GM12878 (cell line): ENCODE data around the gene ZNF101. TPM values are rescaled to one million over a fixed set of nuclear protein-coding genes. Genes with fewer than 3 reads are reported as not detected.

Experiments used
- ATAC-seq: fragments of 200-7000 bp; cut with Tn5 transposase; 3 replicates; pipeline ENCODE4 v1.9.1; 2020; ENCODE audit warnings: mild to moderate bottlenecking, moderate library complexity
- BruUV-seq: library from RNA; stranded (reverse); fragments of 400-500 nt; replicated peaks from 2 replicates; lab custom pipeline; 2021; lab: Mats Ljungman, UMichigan
- CTCF ChIA-PET: fragments of 300-600 bp; sonication (Branson Sonifier 250); formaldehyde crosslinking; extraction: SDS; loops from one replicate; lab custom pipeline; 2021; ENCODE audit warnings: inconsistent platforms; lab: Yijun Ruan, JAX
- POLR2A ChIA-PET: fragments of 350-600 bp; formaldehyde crosslinking; extraction: SDS; loops from one replicate; lab custom pipeline; 2021; ENCODE audit warnings: inconsistent platforms; lab: Charles Lee
- RAD21 ChIA-PET: fragments of 300-600 bp; sonication (Branson Sonifier 250); formaldehyde crosslinking; loops from one replicate; lab custom pipeline; 2023; ENCODE audit warnings: antibody characterized with exemption; ENCODE audit not compliant: unreplicated experiment; lab: Charles Lee
- SMC1A ChIA-PET: fragments of 300-600 bp; sonication (Branson Sonifier 250); formaldehyde crosslinking; loops from one replicate; lab custom pipeline; 2023; ENCODE audit not compliant: unreplicated experiment, uncharacterized antibody; lab: Charles Lee
- DNase-seq: peaks from one replicate; pipeline ENCODE4 v3.0.0-alpha.2; 2011; ENCODE audit warnings: low read depth, low spot score
- FAIRE-seq: peaks from 3 replicates; lab custom pipeline; 2011; peaks lifted over from hg19 to GRCh38; lab: Jason Lieb, UNC
- H2AFZ ChIP-seq: 2 replicates; pipeline ENCODE4 v1.6.0; 2011; ENCODE audit warnings: low read depth, low read length, control low read depth; ENCODE audit not compliant: control insufficient read depth
- H3K27ac ChIP-seq: 2 replicates; pipeline ENCODE4 v1.5.1; 2011; ENCODE audit warnings: control low read depth; ENCODE audit not compliant: control insufficient read depth, insufficient read depth
- H3K27me3 ChIP-seq, 2 experiments: replicated peaks in 1 of 2; 2 replicates each; pipeline versions ENCODE4 v1.6.0 to v1.6.1; 2011; ENCODE audit warnings: low read length in 1 of 2; ENCODE audit not compliant: control insufficient read depth in 2 of 2, insufficient read depth in 2 of 2
- H3K36me3 ChIP-seq, 2 experiments: 2 replicates each; pipeline ENCODE4 v1.5.1; 2011; ENCODE audit warnings: low read length in 1 of 2; ENCODE audit not compliant: control insufficient read depth in 2 of 2, insufficient read depth in 2 of 2
- H3K4me1 ChIP-seq: 2 replicates; pipeline ENCODE4 v1.6.1; 2011; ENCODE audit warnings: mild to moderate bottlenecking, low read length, moderate library complexity, mixed read lengths; ENCODE audit not compliant: control insufficient read depth, insufficient read depth
- H3K4me2 ChIP-seq: 2 replicates; pipeline ENCODE4 v1.6.0; 2011; ENCODE audit warnings: control low read depth; ENCODE audit not compliant: control insufficient read depth, insufficient read depth
- H3K4me3 ChIP-seq: fragments of 200-600 bp; sonication (generic); 2 replicates; pipeline ENCODE4 v1.5.1; 2016
- H3K79me2 ChIP-seq: 2 replicates; pipeline ENCODE4 v1.6.0; 2011; ENCODE audit warnings: low read length; ENCODE audit not compliant: control insufficient read depth, insufficient read depth
- H3K9ac ChIP-seq: 2 replicates; pipeline ENCODE4 v1.8.0; 2011; ENCODE audit warnings: low read length, control low read depth, mixed read lengths; ENCODE audit not compliant: control insufficient read depth, insufficient read depth
- H3K9me3 ChIP-seq: replicated peaks from 3 replicates; pipeline ENCODE4 v1.5.1; 2011; ENCODE audit warnings: mild to moderate bottlenecking, low read length; ENCODE audit not compliant: control insufficient read depth, insufficient read depth
- H4K20me1 ChIP-seq: 2 replicates; pipeline ENCODE4 v1.6.0; 2011; ENCODE audit not compliant: control insufficient read depth, insufficient read depth
- ATF7 ChIP-seq: fragments of 450-650 bp; IDR thresholded peaks from 2 replicates; pipeline ENCODE4 v1.6.1; 2016; ENCODE audit warnings: low read depth, mild to moderate bottlenecking
- BHLHE40 ChIP-seq, 2 experiments: fragments of 450-650 bp in 1 of 2; IDR thresholded peaks; 2 replicates each; pipeline ENCODE4 v1.6.1; 2011 to 2017; ENCODE audit warnings: low read depth in 2 of 2, borderline replicate concordance in 1 of 2, improper control_type of control experiment in 1 of 2, low read length in 1 of 2, mild to moderate bottlenecking in 1 of 2
- HCFC1 ChIP-seq: fragments of 150-350 bp; IDR thresholded peaks from 2 replicates; pipeline ENCODE4 v1.6.1; 2014; ENCODE audit warnings: low read length
- MTA3 ChIP-seq: IDR thresholded peaks from 2 replicates; pipeline ENCODE4 v1.6.1; 2012; ENCODE audit warnings: low read length, inconsistent platforms, borderline replicate concordance
- NBN ChIP-seq: fragments of 450-650 bp; IDR thresholded peaks from 2 replicates; pipeline ENCODE4 v1.6.1; 2016
- SMARCA5 ChIP-seq: fragments of 450-650 bp; IDR thresholded peaks from 2 replicates; pipeline ENCODE4 v1.6.1; 2017; ENCODE audit warnings: mild to moderate bottlenecking
- SUZ12 ChIP-seq: fragments of 200-600 bp; sonication (generic); IDR thresholded peaks from one replicate; pipeline ENCODE4 v1.6.1; 2018; ENCODE audit warnings: antibody characterized with exemption, mild to moderate bottlenecking; ENCODE audit not compliant: unreplicated experiment
- ZBTB11 ChIP-seq: fragments of 450-650 bp; formaldehyde crosslinking; IDR thresholded peaks from 2 replicates; pipeline ENCODE4 v1.5.0; 2022; ENCODE audit warnings: mild to moderate bottlenecking, missing genetic modification characterization
- ZSCAN29 ChIP-seq: fragments of 450-650 bp; IDR thresholded peaks from 2 replicates; pipeline ENCODE4 v1.6.1; 2017; ENCODE audit warnings: mild to moderate bottlenecking, moderate library complexity
- WGBS: methylation state at CpG from one replicate; pipeline ENCODE4 v1.1.6; 2016; ENCODE audit warnings: low lambda C conversion rate; ENCODE audit not compliant: insufficient replicate concordance, insufficient coverage; ENCODE audit errors: missing lambda C conversion rate; 5-methylcytosine and 5-hydroxymethylcytosine counted together
- in situ Hi-C: fragments of 300-500 bp; cut with MboI; formaldehyde crosslinking; loops from 9 replicates; pipeline ENCODE4 v1.14.3; 2018; ENCODE audit warnings: mixed read lengths
- intact Hi-C: fragments of 100-400 bp; cut with micrococcal nuclease; formaldehyde crosslinking; loops from one replicate; pipeline ENCODE4 v1.14.2; 2022; ENCODE audit not compliant: unreplicated experiment
- polyA plus RNA-seq, 11 experiments: library from polyadenylated mRNA; depleted of rRNA in 4 of 11; unstranded in 6 of 11; stranded (reverse) in 5 of 11; fragments of >200 nt; fragmentation: Nextera tagmentation in 4 of 11; fragmentation: Illumina TruSeq in 1 of 11; extraction: Ambion mirVana in 4 of 11; extraction: Trizol in 1 of 11; gene quantifications; 1 replicate in 1 of 11; 2 replicates in 10 of 11; pipeline versions ENCODE4 v1.2.1 to v1.2.3, GENCODE V29; 2011 to 2016; ENCODE audit warnings: inconsistent platforms in 2 of 11, missing spikeins in 2 of 11, low read depth in 1 of 11
- total RNA-seq, 4 experiments: library from RNA; depleted of rRNA in 3 of 4; stranded (reverse); fragments of >200 nt in 3 of 4; fragmentation: Illumina TruSeq in 1 of 4; extraction: Trizol in 1 of 4; gene quantifications; 2 replicates each; pipeline versions ENCODE4 v1.2.1 to v1.2.3, GENCODE V29; 2013 to 2021

Gene ZNF101
- total and polyA plus RNA-seq, 10 of the 15 experiments (the other 5 are each of a cell fraction or from before 2014, with no cell fraction given), result 15.2 to 40.5 (median 19.8) TPM

- H3K4me1 ChIP-seq, result no peaks in the 10 kb centered on the region
- SMC1A ChIA-PET, result no interaction called here
- H3K9me3 ChIP-seq, result peaks cover 51% of the 10 kb centered on the region
Observed at GRCh38 chr19:19674315-19674714, 5.7 kb downstream of the ZNF101 start.

More at GRCh38 chr19:19674315-19674714, 5.7 kb downstream of the ZNF101 start:
- Histone ChIP-seq H3K4me3 (no peak overlapping the region), H3K4me2 (no peak overlapping the region), H3K27me3 (no peaks in the 10 kb centered on the region), H4K20me1 (no peaks in the 10 kb centered on the region), H2AFZ (no peak overlapping the region)
- BruUV-seq, result no TSS peak
- DNase-seq, result no peak
- in situ Hi-C loops, result no loop called here
- TF ChIP-seq NBN (no peak), HCFC1 (no peak), MTA3 (no peak), SUZ12 (no peak), BHLHE40 (IDR thresholded peaks at IDR 0.05; ENCODE audit: borderline replicate concordance in 1 of 2, low read depth in 2 of 2, low read length in 1 of 2) (no peak), SMARCA5 (no peak), ZSCAN29 (no peak), ATF7 (peak; percentile 35), ZBTB11 (no peak)
- TF ChIP-seq, all 136 proteins: peak for 1
- H3K36me3 ChIP-seq, result peaks cover 10 to 46% of the 10 kb centered on the region in 2 experiments
- H3K9ac ChIP-seq, result no peak overlapping the region
- ChIA-PET CTCF (interaction anchor here (1.0 kb wide), 1 partner anchor 102 kb away, joined by 3 read pairs; no protein-coding TSS in a partner anchor), RAD21 (no interaction called here), POLR2A (no interaction called here)
- 96% methylated on average over 6 of the region's 6 CpGs for WGBS
- peaks cover 25% of the 10 kb centered on the region for H3K79me2 ChIP-seq
- no peak for ATAC-seq
- FAIRE-seq, result no peak
- H3K27ac ChIP-seq, result no peak overlapping the region
- intact Hi-C loops, result no loop called here
